Neural cell (in vitro differentiated cells): Measurements from ENCODE around the gene ADRA2B.

ENCODE experiments used
- CTCF ChIP-seq: fragments of 450-650 bp; IDR thresholded peaks from 2 replicates; pipeline ENCODE4 v1.5.1; 2014; ENCODE audit warnings: antibody characterized with exemption, mild to moderate bottlenecking, moderate library complexity; ENCODE audit not compliant: poor library complexity, severe bottlenecking
- EP300 ChIP-seq: fragments of 450-650 bp; conservative IDR thresholded peaks from 2 replicates; pipeline ENCODE4 v1.6.1; 2014; ENCODE audit warnings: antibody characterized with exemption, mild to moderate bottlenecking, moderate library complexity; ENCODE audit not compliant: poor library complexity, severe bottlenecking
- EZH2 ChIP-seq: fragments of 200-600, 300-800 bp; shearing (Covaris generic), sonication (generic); IDR thresholded peaks from 2 replicates; pipeline ENCODE4 v1.6.1; 2014; ENCODE audit warnings: antibody characterized with exemption, low read length, borderline replicate concordance, mild to moderate bottlenecking; ENCODE audit not compliant: insufficient read depth, poor library complexity, severe bottlenecking
- MXI1 ChIP-seq: fragments of 450-650 bp; conservative IDR thresholded peaks from 2 replicates; pipeline ENCODE4 v1.6.1; 2014; ENCODE audit warnings: antibody characterized with exemption, mild to moderate bottlenecking; ENCODE audit not compliant: poor library complexity, severe bottlenecking
- POLR2AphosphoS5 ChIP-seq: IDR thresholded peaks from 2 replicates; pipeline ENCODE4 v1.6.1; 2012

GRCh38 chr2:96083989-96084857, 32.1 kb downstream of the ADRA2B start:
- no peak for TF ChIP-seq CTCF
- TF ChIP-seq MXI1 = no peak
- no peak for TF ChIP-seq EP300
- no peak for TF ChIP-seq EZH2
- TF ChIP-seq POLR2AphosphoS5 = no peak
